Kasumi-1 (cell line): ENCODE data around the gene NLGN1.
"Not testable (repeated sequence)": the region's sequence is repeated elsewhere in the genome, so short reads cannot be mapped to it uniquely, and the experiment has no call there.

Experiments used
- DNase-seq, 2 experiments: peaks; one replicate each; lab custom pipeline; 2025; lab: John Stamatoyannopoulos, UW

Gene NLGN1

GRCh38 chr3:174169736-174170135, 772.2 kb downstream of the NLGN1 start:
- no peak for DNase-seq

GRCh38 chr3:174170248-174170647, 772.7 kb downstream of the NLGN1 start:
- no peak for DNase-seq

- DNase-seq, result no peak
Observed at GRCh38 chr3:174186377-174186989, 788.9 kb downstream of the NLGN1 start.

DNA sequence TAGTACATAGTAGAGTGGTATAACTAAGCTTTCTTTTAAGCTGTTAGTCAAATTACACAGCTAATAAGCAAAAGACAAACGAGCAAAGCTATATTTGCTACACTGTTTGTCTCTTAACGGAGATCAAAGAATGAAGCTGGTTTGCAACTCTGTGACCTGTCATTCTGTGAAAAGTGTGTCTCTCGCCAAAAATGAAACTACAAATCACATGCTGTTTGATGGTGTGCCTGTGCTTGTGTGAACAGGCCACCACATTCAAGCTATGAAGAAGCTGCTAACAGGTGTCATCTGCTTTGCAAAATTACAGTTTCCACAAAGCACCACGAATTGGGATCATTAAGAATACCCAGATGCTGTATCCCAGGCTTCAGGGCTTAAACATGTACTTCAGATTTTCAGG, 793.8 kb downstream of the NLGN1 start:
- no peak for DNase-seq

DNA sequence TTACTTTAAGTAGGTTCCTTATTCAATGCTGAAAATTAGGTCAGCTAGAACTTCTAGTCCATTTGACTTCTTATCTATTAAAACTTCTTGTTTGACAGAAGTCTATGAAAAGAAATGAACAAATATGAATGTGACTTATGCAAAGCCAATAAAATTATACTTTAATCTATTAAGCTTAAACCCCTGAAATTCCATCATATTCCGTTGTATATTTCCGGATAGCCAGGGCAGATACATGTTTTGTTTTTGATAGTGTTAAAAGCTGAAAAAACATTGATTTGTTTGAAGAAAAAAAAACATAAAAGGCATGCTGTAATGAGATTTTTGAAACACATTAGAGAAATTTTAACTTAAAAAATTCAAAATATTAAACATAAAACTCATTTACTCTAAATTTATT, 794.4 kb downstream of the NLGN1 start:
- DNase-seq, result no peak

GRCh38 chr3:174192471-174192870, 794.9 kb downstream of the NLGN1 start:
- no peak for DNase-seq

DNA sequence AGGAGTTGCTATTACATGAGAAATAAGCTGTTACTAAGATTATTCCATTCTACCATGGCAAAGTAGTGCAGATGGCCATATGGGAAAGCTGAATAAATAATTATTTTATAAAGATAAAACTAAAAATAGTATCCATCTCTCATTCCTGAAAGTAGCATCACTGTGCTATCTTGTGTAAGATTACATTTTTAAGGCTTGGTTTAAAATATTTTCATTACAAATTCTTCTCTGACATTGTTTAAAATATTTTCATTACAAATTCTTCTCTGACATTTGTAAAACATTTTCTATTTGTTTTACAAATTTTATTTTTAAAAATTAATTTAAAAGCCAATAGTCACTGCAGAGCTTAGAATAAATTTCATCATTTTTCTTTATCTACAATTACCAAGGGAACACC, 796.1 kb downstream of the NLGN1 start:
- no peak for DNase-seq

DNA sequence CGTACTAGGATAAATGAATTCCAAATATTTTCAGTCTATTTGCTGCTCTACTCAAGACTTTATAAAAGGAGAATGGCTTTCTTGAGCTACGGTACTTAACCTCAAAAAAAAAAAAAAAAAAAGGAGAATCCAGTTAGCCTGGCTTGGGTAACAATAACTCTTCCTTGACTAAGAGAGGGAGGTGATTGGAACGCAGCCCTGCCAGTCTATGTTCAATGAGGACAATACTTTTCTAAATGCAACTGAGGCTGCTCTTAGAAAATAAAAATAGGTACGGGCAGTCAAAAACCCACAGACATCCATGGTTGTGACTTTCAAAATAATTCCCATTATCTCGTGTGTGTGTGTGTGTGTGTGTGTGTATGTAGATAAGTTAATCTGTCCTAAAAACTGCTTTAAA, 799.9 kb downstream of the NLGN1 start:
- no peak for DNase-seq

DNA sequence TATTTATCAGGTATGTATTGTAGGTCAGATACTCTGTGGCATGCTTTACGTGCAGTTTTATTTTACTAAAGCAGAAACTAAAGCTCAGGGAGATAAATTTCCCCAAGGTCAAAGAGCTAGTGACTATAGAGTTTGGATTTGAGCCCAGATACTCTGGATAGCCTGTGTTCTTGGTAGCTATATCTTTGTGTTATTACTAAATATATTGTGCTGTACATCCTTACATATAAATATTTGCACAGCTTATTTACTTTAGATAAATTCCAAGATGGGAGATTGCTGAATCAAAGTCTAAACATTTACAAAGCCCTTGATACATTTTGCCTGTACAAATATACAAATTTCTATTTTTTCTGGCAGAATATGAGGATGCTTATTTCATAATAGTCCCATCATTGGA, 800.7 kb downstream of the NLGN1 start:
- no peak for DNase-seq

- no peak for DNase-seq
Observed at GRCh38 chr3:174199696-174200095, 802.2 kb downstream of the NLGN1 start.

- DNase-seq, result no peak
Observed at GRCh38 chr3:174202116-174202515, 804.6 kb downstream of the NLGN1 start.

- no peak for DNase-seq
Observed at GRCh38 chr3:174202561-174202960, 805.0 kb downstream of the NLGN1 start.

- DNase-seq, result no peak
Observed at GRCh38 chr3:174204765-174205164, 807.2 kb downstream of the NLGN1 start.

- DNase-seq, result no peak
Observed at GRCh38 chr3:174206607-174207192, 809.2 kb downstream of the NLGN1 start.

DNA sequence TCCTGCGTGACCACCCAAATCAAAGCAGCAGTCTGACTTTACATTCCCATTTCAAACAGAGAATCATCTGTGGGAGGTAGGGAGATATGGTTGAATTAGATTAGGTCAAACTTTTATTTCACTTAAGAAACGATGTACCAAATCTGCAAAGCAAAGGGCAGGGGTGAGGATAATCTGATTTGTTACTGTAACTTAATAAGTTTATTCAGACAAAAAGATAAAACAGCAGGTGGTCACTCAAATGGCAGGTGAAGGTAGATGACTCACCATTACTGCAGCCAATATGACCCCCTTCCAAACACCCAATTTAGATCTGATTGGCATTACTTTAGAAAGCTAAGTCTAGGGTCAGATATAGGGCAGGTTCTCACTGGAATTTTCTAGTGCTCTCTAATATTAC, 810.6 kb downstream of the NLGN1 start:
- DNase-seq, result no peak

- not testable (repeated sequence) for DNase-seq
Observed at GRCh38 chr3:174211896-174212295, 814.4 kb downstream of the NLGN1 start.

GRCh38 chr3:174215456-174215855, 817.9 kb downstream of the NLGN1 start:
- DNase-seq, result no peak

GRCh38 chr3:174216019-174216418, 818.5 kb downstream of the NLGN1 start:
- no peak for DNase-seq

DNA sequence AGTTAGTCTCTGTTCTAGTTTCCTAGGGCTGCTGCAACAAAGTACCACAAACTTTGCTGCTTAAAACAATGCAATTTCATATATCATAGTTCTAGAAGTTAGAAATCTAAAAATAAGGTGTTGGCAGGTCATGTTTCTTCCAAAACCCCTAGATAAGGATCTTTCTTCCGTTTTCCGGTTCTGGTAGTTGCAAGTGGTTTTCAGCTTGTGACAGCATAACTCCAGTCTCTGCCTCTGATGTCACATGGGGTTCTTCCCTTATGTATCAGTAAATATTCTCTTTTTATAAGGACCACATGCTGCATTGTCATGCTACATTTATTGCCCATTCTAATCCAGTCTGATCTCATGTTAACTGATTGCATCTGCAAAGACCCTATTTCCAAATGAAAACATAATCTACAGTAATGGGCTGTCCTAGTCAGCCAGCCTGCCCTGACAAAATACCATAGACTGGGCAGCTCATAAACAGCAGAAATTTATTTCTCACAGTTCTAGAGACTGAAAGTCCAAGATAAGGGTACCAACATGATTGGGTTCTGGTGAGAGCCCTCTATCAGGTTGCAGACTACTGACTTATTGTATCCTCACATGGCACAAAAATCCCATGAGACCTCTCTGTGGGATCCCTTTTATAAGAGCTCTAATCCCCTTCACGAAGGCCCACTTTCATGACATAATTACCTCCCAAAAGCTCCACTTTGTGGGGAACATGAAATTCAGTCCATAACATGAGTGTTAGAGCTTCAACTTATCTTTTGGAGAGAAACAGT, 819.6 kb downstream of the NLGN1 start:
- DNase-seq, result no peak

DNA sequence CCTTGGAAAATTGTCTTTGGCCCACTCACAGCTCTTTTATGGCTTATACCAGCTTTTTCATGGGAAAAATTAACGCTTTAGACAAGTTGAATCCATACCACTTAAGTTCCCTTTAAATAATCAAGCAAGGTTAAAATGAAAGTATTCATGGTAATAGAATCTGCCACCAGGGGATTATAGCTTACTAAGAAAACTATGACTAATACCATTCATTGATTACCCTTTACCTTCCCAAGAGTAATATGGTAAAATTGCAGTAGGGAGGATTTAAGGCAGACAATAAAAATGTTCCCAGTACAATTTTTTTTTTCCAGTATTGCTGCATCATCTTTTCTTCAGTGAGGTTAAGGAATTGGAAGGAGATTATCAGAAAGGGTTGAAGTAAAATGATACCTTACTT, 820.5 kb downstream of the NLGN1 start:
- no peak for DNase-seq

- DNase-seq, result no peak
Observed at GRCh38 chr3:174219738-174220137, 822.2 kb downstream of the NLGN1 start.

- DNase-seq, result no peak
Observed at GRCh38 chr3:174220775-174221554, 823.4 kb downstream of the NLGN1 start.

- DNase-seq, result no peak
Observed at GRCh38 chr3:174223042-174223441, 825.5 kb downstream of the NLGN1 start.
